GM20000 (cell line): ENCODE data around the gene MSGN1.

ENCODE experiments used
- DNase-seq: peaks from one replicate; pipeline ENCODE4 v3.0.0; 2012; ENCODE audit warnings: low spot score
- TF ChIP-seq, protein P1 (sequence below): IDR thresholded peaks from 2 replicates; pipeline ENCODE4 v1.5.1; 2012; ENCODE audit warnings: mild to moderate bottlenecking, control low read depth; ENCODE audit errors: extremely low read depth, missing control alignments

MSGN1 gene, protein sequence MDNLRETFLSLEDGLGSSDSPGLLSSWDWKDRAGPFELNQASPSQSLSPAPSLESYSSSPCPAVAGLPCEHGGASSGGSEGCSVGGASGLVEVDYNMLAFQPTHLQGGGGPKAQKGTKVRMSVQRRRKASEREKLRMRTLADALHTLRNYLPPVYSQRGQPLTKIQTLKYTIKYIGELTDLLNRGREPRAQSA

DNA sequence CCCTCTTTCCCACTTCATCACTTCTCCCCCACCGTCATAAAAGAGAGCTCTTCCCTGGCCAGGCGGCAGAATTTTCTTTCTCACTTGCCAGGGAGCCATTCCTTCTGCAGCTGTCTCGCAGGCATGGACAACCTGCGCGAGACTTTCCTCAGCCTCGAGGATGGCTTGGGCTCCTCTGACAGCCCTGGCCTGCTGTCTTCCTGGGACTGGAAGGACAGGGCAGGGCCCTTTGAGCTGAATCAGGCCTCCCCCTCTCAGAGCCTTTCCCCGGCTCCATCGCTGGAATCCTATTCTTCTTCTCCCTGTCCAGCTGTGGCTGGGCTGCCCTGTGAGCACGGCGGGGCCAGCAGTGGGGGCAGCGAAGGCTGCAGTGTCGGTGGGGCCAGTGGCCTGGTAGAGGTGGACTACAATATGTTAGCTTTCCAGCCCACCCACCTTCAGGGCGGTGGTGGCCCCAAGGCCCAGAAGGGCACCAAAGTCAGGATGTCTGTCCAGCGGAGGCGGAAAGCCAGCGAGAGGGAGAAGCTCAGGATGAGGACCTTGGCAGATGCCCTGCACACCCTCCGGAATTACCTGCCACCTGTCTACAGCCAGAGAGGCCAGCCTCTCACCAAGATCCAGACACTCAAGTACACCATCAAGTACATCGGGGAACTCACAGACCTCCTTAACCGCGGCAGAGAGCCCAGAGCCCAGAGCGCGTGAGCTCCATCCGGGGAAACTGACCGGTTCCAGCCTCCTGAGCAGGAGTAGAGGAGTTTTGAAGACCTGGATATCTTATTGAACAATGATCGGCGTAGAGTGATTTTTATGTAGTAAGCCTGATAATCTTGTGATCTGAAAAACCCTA, at the start of gene MSGN1:
TSS of gene MSGN1 (plus strand) at position 65 of the 850 bp plus-strand sequence. CDS start at position 124, 59 bp downstream.
- no peak for DNase-seq
- TF ChIP-seq, protein P1, sequence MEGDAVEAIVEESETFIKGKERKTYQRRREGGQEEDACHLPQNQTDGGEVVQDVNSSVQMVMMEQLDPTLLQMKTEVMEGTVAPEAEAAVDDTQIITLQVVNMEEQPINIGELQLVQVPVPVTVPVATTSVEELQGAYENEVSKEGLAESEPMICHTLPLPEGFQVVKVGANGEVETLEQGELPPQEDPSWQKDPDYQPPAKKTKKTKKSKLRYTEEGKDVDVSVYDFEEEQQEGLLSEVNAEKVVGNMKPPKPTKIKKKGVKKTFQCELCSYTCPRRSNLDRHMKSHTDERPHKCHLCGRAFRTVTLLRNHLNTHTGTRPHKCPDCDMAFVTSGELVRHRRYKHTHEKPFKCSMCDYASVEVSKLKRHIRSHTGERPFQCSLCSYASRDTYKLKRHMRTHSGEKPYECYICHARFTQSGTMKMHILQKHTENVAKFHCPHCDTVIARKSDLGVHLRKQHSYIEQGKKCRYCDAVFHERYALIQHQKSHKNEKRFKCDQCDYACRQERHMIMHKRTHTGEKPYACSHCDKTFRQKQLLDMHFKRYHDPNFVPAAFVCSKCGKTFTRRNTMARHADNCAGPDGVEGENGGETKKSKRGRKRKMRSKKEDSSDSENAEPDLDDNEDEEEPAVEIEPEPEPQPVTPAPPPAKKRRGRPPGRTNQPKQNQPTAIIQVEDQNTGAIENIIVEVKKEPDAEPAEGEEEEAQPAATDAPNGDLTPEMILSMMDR = no peak

DNA sequence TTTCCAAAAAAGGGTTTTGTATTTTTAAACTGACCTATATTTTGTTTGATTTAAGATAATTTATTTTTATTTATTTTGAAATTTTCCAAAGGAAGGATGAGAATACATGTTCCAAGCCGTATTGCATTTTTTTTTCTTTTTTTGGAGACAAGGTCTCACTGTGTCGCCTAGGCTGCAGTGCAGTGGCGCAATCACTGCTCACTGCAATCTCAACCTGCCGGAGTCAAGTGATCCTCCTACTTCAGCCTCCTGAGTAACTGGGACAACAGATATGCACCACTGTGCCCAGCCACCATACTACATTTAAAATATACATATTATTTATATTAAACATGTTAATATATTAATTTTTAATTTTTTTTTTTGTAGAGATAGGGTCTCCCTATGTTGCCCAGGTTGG, 47.4 kb upstream of the MSGN1 start:
- DNase-seq = no peak
- TF ChIP-seq, protein P1 = no peak

DNA sequence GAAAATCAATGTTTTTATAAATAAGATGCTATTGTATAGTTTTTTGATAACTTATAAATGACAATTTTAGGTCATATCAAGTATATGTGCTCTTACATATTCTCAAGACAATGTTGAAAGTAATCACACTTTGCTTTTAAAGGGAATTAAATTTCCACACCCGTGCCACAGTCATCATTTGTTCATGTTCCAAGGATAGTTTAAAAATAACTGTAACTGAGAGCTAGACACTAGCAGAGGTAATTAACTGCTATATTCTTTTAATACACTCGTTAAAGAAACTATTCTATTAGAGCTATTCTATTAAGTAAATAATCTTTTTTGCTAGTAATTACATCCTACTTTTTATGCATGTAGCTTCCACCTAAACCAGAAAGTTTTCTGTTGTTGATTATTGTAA, 44.3 kb upstream of the MSGN1 start:
- TF ChIP-seq, protein P1 = no peak

DNA sequence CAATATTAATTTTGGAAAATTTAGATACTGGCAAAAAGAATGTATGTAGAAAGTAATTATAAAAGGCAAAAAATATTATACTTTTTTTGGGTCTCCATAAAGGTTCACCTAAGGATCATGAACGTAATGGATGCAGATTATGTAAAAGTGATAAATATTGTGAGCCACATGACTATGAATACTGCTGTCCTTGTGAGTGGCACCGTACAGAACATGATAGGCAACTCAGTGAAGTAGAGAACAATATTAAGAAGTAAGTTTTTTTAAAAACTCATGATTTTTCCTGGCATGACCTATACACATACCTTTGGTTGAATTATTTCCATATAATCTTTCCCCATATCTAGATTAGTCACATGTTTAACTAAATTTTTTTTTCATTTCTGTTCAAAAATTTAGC, 43.7 kb upstream of the MSGN1 start:
- TF ChIP-seq, protein P1 = no peak
- no peak for DNase-seq

More for the DNA sequence above, 44.3 kb upstream of the MSGN1 start:
- DNase-seq = no peak

DNA sequence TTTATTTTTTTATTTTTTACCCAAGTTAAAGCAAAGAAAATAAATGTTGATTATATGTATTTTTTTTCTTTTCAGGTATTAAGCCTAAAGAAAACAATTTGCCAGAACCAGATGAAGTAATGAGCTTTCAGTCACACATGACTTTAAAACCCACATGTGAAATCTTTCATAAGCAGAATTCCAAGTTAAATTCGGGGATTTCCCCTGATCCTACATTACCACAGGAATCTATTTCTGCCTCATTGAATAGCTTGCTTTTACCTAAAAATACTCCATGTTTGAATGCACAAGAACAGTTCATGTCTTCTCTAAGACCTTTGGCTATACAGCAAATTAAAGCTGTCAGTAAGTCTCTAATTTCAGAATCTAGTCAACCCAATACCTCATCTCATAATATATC, 35.7 kb upstream of the MSGN1 start:
- TF ChIP-seq, protein P1 = no peak
- no peak for DNase-seq

DNA sequence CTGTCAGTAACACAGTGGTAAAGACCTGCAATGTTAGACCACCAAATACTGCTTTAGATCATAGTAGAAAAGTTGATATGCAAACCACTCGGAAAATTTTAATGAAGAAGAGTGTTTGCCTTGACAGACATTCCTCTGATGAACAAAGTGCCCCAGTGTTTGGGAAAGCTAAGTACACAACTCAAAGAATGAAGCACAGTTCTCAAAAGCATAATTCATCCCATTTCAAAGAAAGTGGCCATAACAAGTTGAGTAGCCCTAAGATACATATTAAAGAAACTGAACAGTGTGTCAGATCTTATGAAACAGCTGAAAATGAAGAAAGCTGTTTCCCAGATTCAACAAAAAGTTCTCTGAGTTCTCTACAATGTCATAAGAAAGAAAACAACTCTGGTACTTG, 34.8 kb upstream of the MSGN1 start:
- DNase-seq = no peak
- TF ChIP-seq, protein P1 = no peak

DNA sequence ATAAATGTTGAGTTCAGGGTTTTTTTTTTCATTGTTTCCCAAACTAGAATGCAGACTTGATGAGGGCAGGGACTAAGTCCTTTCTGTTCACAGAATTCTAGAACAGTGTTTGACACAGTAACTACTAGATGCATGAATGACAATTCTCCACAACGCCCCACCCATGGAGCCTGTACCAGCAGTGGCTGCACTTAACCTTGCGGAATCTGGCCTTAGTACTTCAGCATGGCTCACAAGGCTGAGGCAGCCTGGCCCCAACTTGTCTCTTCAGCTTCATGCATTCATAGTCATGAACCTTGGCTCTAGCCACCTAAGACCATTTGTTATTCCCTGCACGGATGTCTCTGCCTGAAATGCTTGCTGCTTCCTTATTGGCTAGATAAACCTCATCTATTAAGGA, 29.5 kb upstream of the MSGN1 start:
- TF ChIP-seq, protein P1 = no peak
- no peak for DNase-seq
